Suprapubic skin (tissue), 3 donors: ENCODE results near the gene RBM12.

Experiments used
- EP300 ChIP-seq: sonication (generic); formaldehyde crosslinking; IDR thresholded peaks from one replicate; pipeline ENCODE4 v1.6.1; 2017; ENCODE audit warnings: antibody characterized with exemption
- TF ChIP-seq, protein P1 (sequence below), 2 donors: fragments of 200-600 bp in 1 of 2; fragments of 450-650 bp in 1 of 2; sonication (generic) in 1 of 2; IDR thresholded peaks; one replicate each; pipeline ENCODE4 v1.5.1; 2016 to 2019; ENCODE audit warnings: antibody characterized with exemption in 2 of 2, mild to moderate bottlenecking in 1 of 2, moderate library complexity in 1 of 2

DNA sequence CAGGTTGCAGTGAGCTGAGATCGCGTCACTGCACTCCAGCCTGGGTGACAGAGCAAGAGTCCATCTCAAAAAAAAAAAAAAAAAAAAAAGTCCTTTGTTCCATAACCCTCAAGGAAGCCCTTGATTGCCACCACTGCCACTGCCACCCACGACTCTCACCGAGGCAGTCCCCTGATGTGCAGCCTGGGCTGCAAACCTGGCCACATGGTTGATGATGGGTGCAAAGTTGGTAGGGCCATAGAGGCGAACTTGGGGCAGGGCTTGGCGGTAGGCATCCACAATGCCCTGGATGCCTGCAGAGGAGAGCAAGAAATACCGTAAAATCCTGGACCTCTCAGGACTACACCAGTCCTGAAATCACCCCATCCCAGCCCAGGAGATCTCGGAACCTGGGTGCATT is 37.6 kb downstream of the RBM12 start:
- TF ChIP-seq, protein P1, sequence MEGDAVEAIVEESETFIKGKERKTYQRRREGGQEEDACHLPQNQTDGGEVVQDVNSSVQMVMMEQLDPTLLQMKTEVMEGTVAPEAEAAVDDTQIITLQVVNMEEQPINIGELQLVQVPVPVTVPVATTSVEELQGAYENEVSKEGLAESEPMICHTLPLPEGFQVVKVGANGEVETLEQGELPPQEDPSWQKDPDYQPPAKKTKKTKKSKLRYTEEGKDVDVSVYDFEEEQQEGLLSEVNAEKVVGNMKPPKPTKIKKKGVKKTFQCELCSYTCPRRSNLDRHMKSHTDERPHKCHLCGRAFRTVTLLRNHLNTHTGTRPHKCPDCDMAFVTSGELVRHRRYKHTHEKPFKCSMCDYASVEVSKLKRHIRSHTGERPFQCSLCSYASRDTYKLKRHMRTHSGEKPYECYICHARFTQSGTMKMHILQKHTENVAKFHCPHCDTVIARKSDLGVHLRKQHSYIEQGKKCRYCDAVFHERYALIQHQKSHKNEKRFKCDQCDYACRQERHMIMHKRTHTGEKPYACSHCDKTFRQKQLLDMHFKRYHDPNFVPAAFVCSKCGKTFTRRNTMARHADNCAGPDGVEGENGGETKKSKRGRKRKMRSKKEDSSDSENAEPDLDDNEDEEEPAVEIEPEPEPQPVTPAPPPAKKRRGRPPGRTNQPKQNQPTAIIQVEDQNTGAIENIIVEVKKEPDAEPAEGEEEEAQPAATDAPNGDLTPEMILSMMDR (IDR thresholded peaks at IDR 0.05), result no peak
- no peak for TF ChIP-seq EP300
